Type B pancreatic cell (in vitro differentiated cells): ENCODE data around the gene BDH1. TPM values are rescaled to one million over a fixed set of nuclear protein-coding genes. Genes with fewer than 3 reads are reported as not detected.

Experiments
- DNase-seq: peaks from one replicate; pipeline ENCODE4 v3.0.0; 2021; ENCODE audit warnings: mixed read lengths; ENCODE audit not compliant: unreplicated experiment; ENCODE audit errors: extremely low spot score
- H3K27ac Mint-ChIP-seq: 2 replicates; pipeline ENCODE4 v1.8.0; 2021; ENCODE audit warnings: mild to moderate bottlenecking, mixed read lengths
- H3K27me3 Mint-ChIP-seq: 2 replicates; pipeline ENCODE4 v1.8.0; 2021; ENCODE audit warnings: mixed read lengths
- H3K36me3 Mint-ChIP-seq: 2 replicates; pipeline ENCODE4 v1.8.0; 2021; ENCODE audit warnings: mixed read lengths
- H3K4me1 Mint-ChIP-seq: one replicate; pipeline ENCODE4 v1.8.0; 2021; ENCODE audit warnings: mixed read lengths; ENCODE audit not compliant: unreplicated experiment
- H3K4me3 Mint-ChIP-seq: 2 replicates; pipeline ENCODE4 v1.8.0; 2021; ENCODE audit warnings: mild to moderate bottlenecking, mixed read lengths
- H3K9me3 Mint-ChIP-seq: 2 replicates; pipeline ENCODE4 v1.8.0; 2021; ENCODE audit warnings: mixed read lengths
- CTCF ChIP-seq: fragments of 200-600 bp; sonication (generic); conservative IDR thresholded peaks from 2 replicates; pipeline ENCODE4 v1.5.0; 2021; ENCODE audit warnings: antibody characterized with exemption, mild to moderate bottlenecking
- total RNA-seq: library from RNA; stranded (reverse); gene quantifications from 2 replicates; pipeline ENCODE4 v1.2.1, GENCODE V29; 2021; ENCODE audit warnings: low replicate concordance

The BDH1 gene
- total RNA-seq, 1 donor from 2014 or later = 32.0 TPM

- no peak overlapping the region for H3K27ac Mint-ChIP-seq
- no peaks in the 10 kb centered on the region for H3K27me3 Mint-ChIP-seq
- H3K36me3 Mint-ChIP-seq = no peaks in the 10 kb centered on the region
- H3K9me3 Mint-ChIP-seq = peaks cover 6% of the 10 kb centered on the region
- H3K4me3 Mint-ChIP-seq = no peak overlapping the region
- peaks cover 6% of the 10 kb centered on the region for H3K4me1 Mint-ChIP-seq
- TF ChIP-seq CTCF = no peak
- DNase-seq = no peak
Observed at GRCh38 chr3:197564097-197564843, 8.5 kb upstream of the BDH1 start.

- Mint-ChIP-seq H3K4me3 (no peak overlapping the region), H3K9me3 (peaks cover 6% of the 10 kb centered on the region), H3K27ac (no peak overlapping the region), H3K36me3 (no peaks in the 10 kb centered on the region), H3K4me1 (peaks cover 6% of the 10 kb centered on the region), H3K27me3 (peaks cover 3% of the 10 kb centered on the region)
- no peak for DNase-seq
- no peak for TF ChIP-seq CTCF
Observed at GRCh38 chr3:197562398-197563251, 6.9 kb upstream of the BDH1 start.

GRCh38 chr3:197561926-197562325 is 6.2 kb upstream of the BDH1 start:
- Mint-ChIP-seq H3K4me1 (peaks cover 6% of the 10 kb centered on the region), H3K27me3 (peaks cover 6% of the 10 kb centered on the region), H3K27ac (no peak overlapping the region), H3K9me3 (peaks cover 6% of the 10 kb centered on the region), H3K4me3 (no peak overlapping the region), H3K36me3 (no peaks in the 10 kb centered on the region)
- no peak for TF ChIP-seq CTCF
- no peak for DNase-seq

- TF ChIP-seq CTCF = no peak
- no peak for DNase-seq
- peaks cover 6% of the 10 kb centered on the region for H3K27me3 Mint-ChIP-seq
- no peak overlapping the region for H3K27ac Mint-ChIP-seq
- peak overlapping the region; percentile 53 for H3K4me3 Mint-ChIP-seq
- H3K4me1 Mint-ChIP-seq = peaks cover 6% of the 10 kb centered on the region
- H3K36me3 Mint-ChIP-seq = no peaks in the 10 kb centered on the region
- peaks cover 6% of the 10 kb centered on the region for H3K9me3 Mint-ChIP-seq
Observed at GRCh38 chr3:197559651-197560050, 3.9 kb upstream of the BDH1 start.

- peak; percentile 69 for TF ChIP-seq CTCF
- Mint-ChIP-seq H3K4me1 (peaks cover 4% of the 10 kb centered on the region), H3K4me3 (peak overlapping the region; percentile 90), H3K27me3 (peaks cover 6% of the 10 kb centered on the region), H3K9me3 (no peaks in the 10 kb centered on the region), H3K27ac (peak overlapping the region; percentile 91), H3K36me3 (peaks cover 4% of the 10 kb centered on the region)
- DNase-seq = peak; percentile 97
Observed at GRCh38 chr3:197554562-197555280, 1.0 kb downstream of the BDH1 start.
